Thyroid gland (tissue), 4 donors: ENCODE results near the gene PPM1N.

Experiments used
- CTCF ChIP-seq, 6 experiments: fragments of 200-600 bp in 3 of 6; fragments of 450-650 bp in 3 of 6; sonication (generic) in 3 of 6; IDR thresholded peaks; one replicate each; pipeline ENCODE4 v1.5.1; 2016 to 2019; ENCODE audit warnings: antibody characterized with exemption in 6 of 6, mild to moderate bottlenecking in 2 of 6, inconsistent platforms in 1 of 6, moderate library complexity in 1 of 6
- POLR2A ChIP-seq, 2 donors: fragments of 450-650 bp; IDR thresholded peaks; one replicate each; pipeline ENCODE4 v1.6.1; 2017; ENCODE audit warnings: antibody characterized with exemption in 2 of 2, mild to moderate bottlenecking in 2 of 2, moderate library complexity in 1 of 2

GRCh38 chr19:45451850-45452387, 46.3 kb upstream of the PPM1N start:
- TF ChIP-seq POLR2A (IDR thresholded peaks at IDR 0.05) (no peak), CTCF (IDR thresholded peaks at IDR 0.05) (no peak)
